Measurements from ENCODE around the gene ACAA1.
A peak's percentile ranks its signal among the peaks of the same experiment; 100 is the strongest.

Gene ACAA1

GRCh38 chr3:38107911-38108648, 28.8 kb downstream of the ACAA1 start:
- 92% methylated on average over 7 of the region's 7 CpGs for WGBS
- no peaks in the 10 kb centered on the region for H3K4me1 ChIP-seq (ENCODE audit: insufficient read depth, low read length)

GRCh38 chr3:38105525-38105924, 31.4 kb downstream of the ACAA1 start:
- no peaks in the 10 kb centered on the region for H3K27me3 ChIP-seq (ENCODE audit: insufficient read depth, low read length)
- H3K4me1 ChIP-seq (ENCODE audit: insufficient read depth, low read length): peaks cover 8% of the 10 kb centered on the region
- H3K4me3 ChIP-seq (ENCODE audit: low read length): no peak overlapping the region
- no peak overlapping the region for H3K9ac ChIP-seq (ENCODE audit: low read depth, low read length)
- no peak overlapping the region for H3K27ac ChIP-seq (ENCODE audit: low read depth, low read length)
- H3K36me3 ChIP-seq (ENCODE audit: insufficient read depth, low read length): no peaks in the 10 kb centered on the region
- no peaks in the 10 kb centered on the region; the same call in 1 of the 2 replicates for H3K9me3 ChIP-seq (ENCODE audit: insufficient read depth, low read depth, low read length)
- WGBS: no CpG with 5 or more reads among the region's 1 CpG

More at GRCh38 chr3:38107911-38108648, 28.8 kb downstream of the ACAA1 start:
- H3K36me3 ChIP-seq (ENCODE audit: insufficient read depth, low read length): no peaks in the 10 kb centered on the region
- H3K27ac ChIP-seq (ENCODE audit: low read depth, low read length): no peak overlapping the region
- no peaks in the 10 kb centered on the region for H3K27me3 ChIP-seq (ENCODE audit: insufficient read depth, low read length)
- no peak overlapping the region for H3K4me3 ChIP-seq (ENCODE audit: low read length)
- H3K9ac ChIP-seq (ENCODE audit: low read depth, low read length): no peak overlapping the region
- H3K9me3 ChIP-seq (ENCODE audit: insufficient read depth, low read depth, low read length): no peaks in the 10 kb centered on the region; the same call in 1 of the 2 replicates

- Histone ChIP-seq H3K4me3 (ENCODE audit: low read length) (no peak overlapping the region), H3K9ac (ENCODE audit: low read depth, low read length) (no peak overlapping the region), H3K27me3 (ENCODE audit: insufficient read depth, low read length) (no peaks in the 10 kb centered on the region), H3K9me3 (ENCODE audit: insufficient read depth, low read depth, low read length) (no peaks in the 10 kb centered on the region; the same call in 1 of the 2 replicates), H3K36me3 (ENCODE audit: insufficient read depth, low read length) (no peaks in the 10 kb centered on the region), H3K27ac (ENCODE audit: low read depth, low read length) (no peak overlapping the region), H3K4me1 (ENCODE audit: insufficient read depth, low read length) (peaks cover 14% of the 10 kb centered on the region)
- 50% methylated on average over 1 of the region's 1 CpG for WGBS
Measured at GRCh38 chr3:38102444-38102814, 34.5 kb downstream of the ACAA1 start.

- H3K4me3 ChIP-seq (ENCODE audit: low read length): no peak overlapping the region
- no peaks in the 10 kb centered on the region; the same call in 1 of the 2 replicates for H3K9me3 ChIP-seq (ENCODE audit: insufficient read depth, low read depth, low read length)
- peaks cover 14% of the 10 kb centered on the region for H3K4me1 ChIP-seq (ENCODE audit: insufficient read depth, low read length)
- no peak overlapping the region for H3K27ac ChIP-seq (ENCODE audit: low read depth, low read length)
- 74% methylated on average over 6 of the region's 6 CpGs for WGBS
- no peak overlapping the region for H3K9ac ChIP-seq (ENCODE audit: low read depth, low read length)
- H3K36me3 ChIP-seq (ENCODE audit: insufficient read depth, low read length): no peaks in the 10 kb centered on the region
- no peaks in the 10 kb centered on the region for H3K27me3 ChIP-seq (ENCODE audit: insufficient read depth, low read length)
Measured at GRCh38 chr3:38101811-38102443, 35.0 kb downstream of the ACAA1 start.

GRCh38 chr3:38100498-38100897, 36.4 kb downstream of the ACAA1 start:
- no peaks in the 10 kb centered on the region for H3K27me3 ChIP-seq (ENCODE audit: insufficient read depth, low read length)
- H3K9me3 ChIP-seq (ENCODE audit: insufficient read depth, low read depth, low read length): no peaks in the 10 kb centered on the region; the same call in 1 of the 2 replicates
- no peak overlapping the region for H3K9ac ChIP-seq (ENCODE audit: low read depth, low read length)
- no peak overlapping the region for H3K27ac ChIP-seq (ENCODE audit: low read depth, low read length)
- no peaks in the 10 kb centered on the region for H3K36me3 ChIP-seq (ENCODE audit: insufficient read depth, low read length)
- WGBS: 95% methylated on average over 2 of the region's 3 CpGs
- H3K4me3 ChIP-seq (ENCODE audit: low read length): no peak overlapping the region
- H3K4me1 ChIP-seq (ENCODE audit: insufficient read depth, low read length): peaks cover 14% of the 10 kb centered on the region

GRCh38 chr3:38099518-38099917, 37.4 kb downstream of the ACAA1 start:
- Histone ChIP-seq H3K36me3 (ENCODE audit: insufficient read depth, low read length) (no peaks in the 10 kb centered on the region), H3K27me3 (ENCODE audit: insufficient read depth, low read length) (no peaks in the 10 kb centered on the region), H3K4me3 (ENCODE audit: low read length) (peak overlapping the region; percentile 6; the same call in 1 of the 2 replicates), H3K9me3 (ENCODE audit: insufficient read depth, low read depth, low read length) (no peaks in the 10 kb centered on the region), H3K4me1 (ENCODE audit: insufficient read depth, low read length) (peaks cover 14% of the 10 kb centered on the region), H3K27ac (ENCODE audit: low read depth, low read length) (no peak overlapping the region; the same call in 1 of the 2 replicates), H3K9ac (ENCODE audit: low read depth, low read length) (no peak overlapping the region)
- 0% methylated on average over 1 of the region's 5 CpGs for WGBS

GRCh38 chr3:38098376-38098723, 38.6 kb downstream of the ACAA1 start:
- Histone ChIP-seq H3K36me3 (ENCODE audit: insufficient read depth, low read length) (no peaks in the 10 kb centered on the region), H3K27me3 (ENCODE audit: insufficient read depth, low read length) (no peaks in the 10 kb centered on the region), H3K4me3 (ENCODE audit: low read length) (no peak overlapping the region), H3K9ac (ENCODE audit: low read depth, low read length) (no peak overlapping the region), H3K27ac (ENCODE audit: low read depth, low read length) (no peak overlapping the region), H3K9me3 (ENCODE audit: insufficient read depth, low read depth, low read length) (no peaks in the 10 kb centered on the region), H3K4me1 (ENCODE audit: insufficient read depth, low read length) (peaks cover 14% of the 10 kb centered on the region)
- WGBS: 92% methylated on average over 9 of the region's 9 CpGs

GRCh38 chr3:38097446-38098375, 39.2 kb downstream of the ACAA1 start:
- WGBS: 88% methylated on average over 19 of the region's 19 CpGs
- Histone ChIP-seq H3K27ac (ENCODE audit: low read depth, low read length) (no peak overlapping the region), H3K36me3 (ENCODE audit: insufficient read depth, low read length) (no peaks in the 10 kb centered on the region), H3K4me1 (ENCODE audit: insufficient read depth, low read length) (peaks cover 14% of the 10 kb centered on the region), H3K9me3 (ENCODE audit: insufficient read depth, low read depth, low read length) (no peaks in the 10 kb centered on the region), H3K27me3 (ENCODE audit: insufficient read depth, low read length) (no peaks in the 10 kb centered on the region), H3K4me3 (ENCODE audit: low read length) (no peak overlapping the region), H3K9ac (ENCODE audit: low read depth, low read length) (no peak overlapping the region)

GRCh38 chr3:38095669-38096483, 41.1 kb downstream of the ACAA1 start:
- Histone ChIP-seq H3K27me3 (ENCODE audit: insufficient read depth, low read length) (no peaks in the 10 kb centered on the region), H3K4me1 (ENCODE audit: insufficient read depth, low read length) (peaks cover 6% of the 10 kb centered on the region), H3K9ac (ENCODE audit: low read depth, low read length) (no peak overlapping the region), H3K9me3 (ENCODE audit: insufficient read depth, low read depth, low read length) (no peaks in the 10 kb centered on the region), H3K4me3 (ENCODE audit: low read length) (no peak overlapping the region), H3K27ac (ENCODE audit: low read depth, low read length) (no peak overlapping the region), H3K36me3 (ENCODE audit: insufficient read depth, low read length) (no peaks in the 10 kb centered on the region)
- WGBS: 90% methylated on average over 6 of the region's 6 CpGs

- no peak overlapping the region for H3K4me3 ChIP-seq (ENCODE audit: low read length)
- H3K27ac ChIP-seq (ENCODE audit: low read depth, low read length): no peak overlapping the region
- H3K9ac ChIP-seq (ENCODE audit: low read depth, low read length): no peak overlapping the region
- H3K36me3 ChIP-seq (ENCODE audit: insufficient read depth, low read length): no peaks in the 10 kb centered on the region
- WGBS: 89% methylated on average over 3 of the region's 3 CpGs
- H3K27me3 ChIP-seq (ENCODE audit: insufficient read depth, low read length): no peaks in the 10 kb centered on the region
- H3K9me3 ChIP-seq (ENCODE audit: insufficient read depth, low read depth, low read length): no peaks in the 10 kb centered on the region
- peaks cover 3% of the 10 kb centered on the region for H3K4me1 ChIP-seq (ENCODE audit: insufficient read depth, low read length)
Measured at GRCh38 chr3:38094999-38095398, 41.9 kb downstream of the ACAA1 start.

Measured in HUES64 (cell line).